ENCODE results near the gene ALAD.
A peak's percentile ranks its signal among the peaks of the same experiment; 100 is the strongest.

GRCh38 chr9:113340011-113340699 is 60.9 kb downstream of the ALAD start, which contains the start of gene WDR31:
- TF ChIP-seq CTCF (IDR thresholded peaks at IDR 0.05) = no peak
- peak in 1 of 2 donors; percentile 45 for TF ChIP-seq POLR2A (IDR thresholded peaks at IDR 0.05)

Measured in sigmoid colon (tissue), 3 donors.